HFF-Myc (cell line): ENCODE data around the gene ULK1.

Experiments used
- DNase-seq: peaks from one replicate; pipeline ENCODE4 v3.0.0-alpha.2; 2011; ENCODE audit warnings: low read depth; ENCODE audit errors: extremely low read depth
- H3K4me3 ChIP-seq: replicated peaks from 2 replicates; pipeline ENCODE4 v1.5.1; 2011; ENCODE audit warnings: low read depth, mild to moderate bottlenecking, control low read depth, low read length
- CTCF ChIP-seq: IDR thresholded peaks from 2 replicates; pipeline ENCODE4 v1.5.1; 2012; ENCODE audit warnings: mild to moderate bottlenecking, low read depth, low read length, control low read depth; ENCODE audit errors: missing control alignments

The ULK1 gene

GRCh38 chr12:131850856-131851559 is 43.4 kb upstream of the ULK1 start:
- H3K4me3 ChIP-seq: no peak overlapping the region
- DNase-seq: no peak
- peak; percentile 27 for TF ChIP-seq CTCF

- no peak for TF ChIP-seq CTCF
- DNase-seq: no peak
- H3K4me3 ChIP-seq: no peak overlapping the region
These were observed 42.5 kb upstream of the ULK1 start for GRCh38 chr12:131851741-131852550.

- H3K4me3 ChIP-seq: no peak overlapping the region
- no peak for TF ChIP-seq CTCF
- DNase-seq: no peak
These were observed 41.7 kb upstream of the ULK1 start for GRCh38 chr12:131852551-131853299.

GRCh38 chr12:131853832-131854797 is 40.3 kb upstream of the ULK1 start:
- no peak for TF ChIP-seq CTCF
- DNase-seq: no peak
- H3K4me3 ChIP-seq: no peak overlapping the region

GRCh38 chr12:131854861-131855476 is 39.5 kb upstream of the ULK1 start:
- TF ChIP-seq CTCF: no peak
- no peak overlapping the region for H3K4me3 ChIP-seq
- no peak for DNase-seq
